SK-N-SH treated with all-trans-retinoic acid at 6 μM for 48 hours (cell line): ENCODE data around the gene METAP2.

Experiments
- ATAC-seq: fragments of 200-7000 bp; cut with Tn5 transposase; 3 replicates; pipeline ENCODE4 v1.9.1; 2020; ENCODE audit warnings: mild to moderate bottlenecking, moderate library complexity
- BACH2 ChIP-seq: fragments of 250-450 bp; sonication (Bioruptor Pico); IDR thresholded peaks from 2 replicates; pipeline ENCODE4 v1.9.0; 2021; ENCODE audit warnings: mild to moderate bottlenecking, borderline replicate concordance
- CREB5 ChIP-seq: fragments of 250-450 bp; sonication (Bioruptor Pico); IDR thresholded peaks from 2 replicates; pipeline ENCODE4 v1.5.1; 2020; ENCODE audit warnings: low read depth, mild to moderate bottlenecking, moderate library complexity
- CSDC2 ChIP-seq: fragments of 250-450 bp; sonication (Bioruptor Pico); IDR thresholded peaks from 2 replicates; pipeline ENCODE4 v1.5.0; 2020; ENCODE audit warnings: mild to moderate bottlenecking, moderate library complexity
- ESRRG ChIP-seq: fragments of 250-450 bp; sonication (Bioruptor Pico); IDR thresholded peaks from 2 replicates; pipeline ENCODE4 v1.6.1; 2021; ENCODE audit warnings: mild to moderate bottlenecking
- GLIS3 ChIP-seq: fragments of 250-450 bp; sonication (Bioruptor Pico); IDR thresholded peaks from 2 replicates; pipeline ENCODE4 v1.5.0; 2020; ENCODE audit warnings: mild to moderate bottlenecking, moderate library complexity
- ISL1 ChIP-seq: fragments of 250-450 bp; sonication (Bioruptor Pico); IDR thresholded peaks from 2 replicates; pipeline ENCODE4 v2.1.2; 2022; ENCODE audit warnings: mild to moderate bottlenecking, moderate library complexity
- OSR1 ChIP-seq: fragments of 250-450 bp; sonication (Bioruptor Pico); IDR thresholded peaks from 2 replicates; pipeline ENCODE4 v1.8.0; 2022; ENCODE audit warnings: moderate library complexity, mild to moderate bottlenecking, inconsistent platforms
- POU6F1 ChIP-seq: fragments of 250-450 bp; sonication (Bioruptor Pico); IDR thresholded peaks from 2 replicates; pipeline ENCODE4 v1.8.0; 2021; ENCODE audit warnings: low read depth, mild to moderate bottlenecking, moderate library complexity, borderline replicate concordance
- PPARA ChIP-seq: fragments of 250-450 bp; sonication (Bioruptor Pico); IDR thresholded peaks from 2 replicates; pipeline ENCODE4 v1.5.0; 2020; ENCODE audit warnings: mild to moderate bottlenecking, borderline replicate concordance
- RARB ChIP-seq: fragments of 250-450 bp; sonication (Bioruptor Pico); IDR thresholded peaks from 2 replicates; pipeline ENCODE4 v1.8.0; 2021; ENCODE audit warnings: mild to moderate bottlenecking, moderate library complexity
- SNAI2 ChIP-seq: fragments of 250-450 bp; sonication (Bioruptor Pico); IDR thresholded peaks from 2 replicates; pipeline ENCODE4 v1.5.0; 2020; ENCODE audit warnings: mild to moderate bottlenecking, moderate library complexity
- TCF4 ChIP-seq: fragments of 250-450 bp; sonication (Bioruptor Pico); IDR thresholded peaks from 2 replicates; pipeline ENCODE4 v1.8.0; 2021; ENCODE audit warnings: mild to moderate bottlenecking, moderate library complexity, borderline replicate concordance
- TOX ChIP-seq: fragments of 250-450 bp; sonication (Bioruptor Pico); IDR thresholded peaks from 2 replicates; pipeline ENCODE4 v1.8.0; 2021; ENCODE audit warnings: mild to moderate bottlenecking, moderate library complexity, borderline replicate concordance
- TSHZ2 ChIP-seq: fragments of 250-450 bp; sonication (Bioruptor Pico); IDR thresholded peaks from 2 replicates; pipeline ENCODE4 v1.5.0; 2020; ENCODE audit warnings: mild to moderate bottlenecking, moderate library complexity
- ZC3H10 ChIP-seq: fragments of 250-450 bp; sonication (Bioruptor Pico); IDR thresholded peaks from 2 replicates; pipeline ENCODE4 v1.5.1; 2021; ENCODE audit warnings: mild to moderate bottlenecking, moderate library complexity
- ZFP3 ChIP-seq: fragments of 250-450 bp; sonication (Bioruptor Pico); IDR thresholded peaks from 2 replicates; pipeline ENCODE4 v1.5.0; 2020; ENCODE audit warnings: mild to moderate bottlenecking, moderate library complexity
- ZFP30 ChIP-seq: fragments of 450-650 bp; formaldehyde crosslinking; IDR thresholded peaks from 2 replicates; pipeline ENCODE4 v1.5.0; 2022; ENCODE audit warnings: mild to moderate bottlenecking, moderate library complexity
- ZNF565 ChIP-seq: fragments of 450-650 bp; formaldehyde crosslinking; conservative IDR thresholded peaks from 2 replicates; pipeline ENCODE4 v1.5.0; 2020; ENCODE audit warnings: low read depth, mild to moderate bottlenecking, moderate library complexity
- ZNF70 ChIP-seq: fragments of 450-650 bp; formaldehyde crosslinking; IDR thresholded peaks from 2 replicates; pipeline ENCODE4 v1.5.0; 2020; ENCODE audit warnings: mild to moderate bottlenecking, moderate library complexity
- ZNF8 ChIP-seq: fragments of 450-650 bp; formaldehyde crosslinking; IDR thresholded peaks from 2 replicates; pipeline ENCODE4 v1.5.0; 2020; ENCODE audit warnings: mild to moderate bottlenecking, moderate library complexity
- TF ChIP-seq, protein P1 (sequence below): fragments of 250-450 bp; sonication (Bioruptor Pico); IDR thresholded peaks from 2 replicates; pipeline ENCODE4 v1.8.0; 2020; ENCODE audit warnings: mild to moderate bottlenecking, moderate library complexity, borderline replicate concordance

The METAP2 gene

GRCh38 chr12:95487024-95487423 is 13.1 kb downstream of the METAP2 start (continued):
- TF ChIP-seq TSHZ2 (CRISPR knock-in tag) = no peak
- no peak for TF ChIP-seq BACH2 (CRISPR knock-in tag)
- TF ChIP-seq, protein P1, sequence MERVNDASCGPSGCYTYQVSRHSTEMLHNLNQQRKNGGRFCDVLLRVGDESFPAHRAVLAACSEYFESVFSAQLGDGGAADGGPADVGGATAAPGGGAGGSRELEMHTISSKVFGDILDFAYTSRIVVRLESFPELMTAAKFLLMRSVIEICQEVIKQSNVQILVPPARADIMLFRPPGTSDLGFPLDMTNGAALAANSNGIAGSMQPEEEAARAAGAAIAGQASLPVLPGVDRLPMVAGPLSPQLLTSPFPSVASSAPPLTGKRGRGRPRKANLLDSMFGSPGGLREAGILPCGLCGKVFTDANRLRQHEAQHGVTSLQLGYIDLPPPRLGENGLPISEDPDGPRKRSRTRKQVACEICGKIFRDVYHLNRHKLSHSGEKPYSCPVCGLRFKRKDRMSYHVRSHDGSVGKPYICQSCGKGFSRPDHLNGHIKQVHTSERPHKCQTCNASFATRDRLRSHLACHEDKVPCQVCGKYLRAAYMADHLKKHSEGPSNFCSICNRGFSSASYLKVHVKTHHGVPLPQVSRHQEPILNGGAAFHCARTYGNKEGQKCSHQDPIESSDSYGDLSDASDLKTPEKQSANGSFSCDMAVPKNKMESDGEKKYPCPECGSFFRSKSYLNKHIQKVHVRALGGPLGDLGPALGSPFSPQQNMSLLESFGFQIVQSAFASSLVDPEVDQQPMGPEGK (CRISPR knock-in tag) = no peak
- no peak for TF ChIP-seq OSR1 (CRISPR knock-in tag)
- TF ChIP-seq CSDC2 (CRISPR knock-in tag) = no peak

DNA sequence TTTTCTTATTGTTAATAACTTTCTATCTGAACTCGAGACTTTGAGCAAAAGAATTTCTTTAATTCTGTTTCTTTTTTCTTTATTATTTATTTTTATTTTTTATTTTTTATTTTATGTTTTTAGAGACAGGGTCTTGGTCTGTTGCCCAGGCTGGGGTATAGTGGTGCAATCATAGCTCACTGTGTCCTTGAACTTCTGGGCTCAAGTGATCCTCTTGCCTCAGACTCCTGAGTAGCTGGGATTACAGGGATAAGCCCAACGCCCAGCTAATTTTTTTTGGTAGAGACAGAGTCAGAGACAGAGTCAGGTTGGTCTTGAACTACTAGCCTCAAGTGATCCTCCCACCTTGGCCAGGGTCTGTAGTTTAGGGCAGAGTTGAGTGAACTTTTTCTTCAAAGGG is 18.5 kb downstream of the METAP2 start:
- TF ChIP-seq ISL1 (CRISPR knock-in tag) (no peak), OSR1 (CRISPR knock-in tag) (no peak), ZNF70 (CRISPR knock-in tag) (no peak), TSHZ2 (CRISPR knock-in tag) (no peak), TCF4 (no peak), TOX (CRISPR knock-in tag) (no peak), SNAI2 (CRISPR knock-in tag) (no peak), BACH2 (CRISPR knock-in tag) (no peak)
- TF ChIP-seq, all 23 proteins: peak for 0
- ATAC-seq = no peak

GRCh38 chr12:95494888-95495287 is 20.9 kb downstream of the METAP2 start:
- TF ChIP-seq TCF4 (no peak), POU6F1 (no peak), ZNF565 (no peak), TSHZ2 (CRISPR knock-in tag) (no peak), ISL1 (CRISPR knock-in tag) (no peak), PPARA (CRISPR knock-in tag) (no peak), CSDC2 (CRISPR knock-in tag) (no peak), ZNF8 (CRISPR knock-in tag) (no peak), TOX (CRISPR knock-in tag) (no peak), OSR1 (CRISPR knock-in tag) (no peak), ESRRG (CRISPR knock-in tag) (no peak)
- no peak for ATAC-seq

GRCh38 chr12:95495433-95495832 is 21.5 kb downstream of the METAP2 start:
- ATAC-seq = no peak
- no peak for TF ChIP-seq BACH2 (CRISPR knock-in tag)
- TF ChIP-seq RARB (CRISPR knock-in tag) = no peak
- TF ChIP-seq CREB5 (CRISPR knock-in tag) = no peak
- no peak for TF ChIP-seq TCF4
- no peak for TF ChIP-seq ISL1 (CRISPR knock-in tag)
- no peak for TF ChIP-seq ZC3H10 (CRISPR knock-in tag)
- TF ChIP-seq SNAI2 (CRISPR knock-in tag) = no peak
- no peak for TF ChIP-seq ZFP30 (CRISPR knock-in tag)
- TF ChIP-seq ZNF70 (CRISPR knock-in tag) = no peak
- no peak for TF ChIP-seq CSDC2 (CRISPR knock-in tag)
- TF ChIP-seq ZFP3 (CRISPR knock-in tag) = no peak
- TF ChIP-seq GLIS3 = no peak
- no peak for TF ChIP-seq ESRRG (CRISPR knock-in tag)
